ENCODE measurements around the gene PHETA1.
"Not testable (repeated sequence)": the region's sequence is repeated elsewhere in the genome, so short reads cannot be mapped to it uniquely, and the experiment has no call there.

PHETA1 gene

GRCh38 chr12:111405859-111406473, 37.1 kb upstream of the PHETA1 start, which contains the start of gene SH2B3:
SH2B3 (plus strand) TSS chr12:111405923; CDS start chr12:111418146, 12,223 bp downstream.
- peak; percentile 60 for DNase-seq (ENCODE audit: low read depth, low spot score)

DNA sequence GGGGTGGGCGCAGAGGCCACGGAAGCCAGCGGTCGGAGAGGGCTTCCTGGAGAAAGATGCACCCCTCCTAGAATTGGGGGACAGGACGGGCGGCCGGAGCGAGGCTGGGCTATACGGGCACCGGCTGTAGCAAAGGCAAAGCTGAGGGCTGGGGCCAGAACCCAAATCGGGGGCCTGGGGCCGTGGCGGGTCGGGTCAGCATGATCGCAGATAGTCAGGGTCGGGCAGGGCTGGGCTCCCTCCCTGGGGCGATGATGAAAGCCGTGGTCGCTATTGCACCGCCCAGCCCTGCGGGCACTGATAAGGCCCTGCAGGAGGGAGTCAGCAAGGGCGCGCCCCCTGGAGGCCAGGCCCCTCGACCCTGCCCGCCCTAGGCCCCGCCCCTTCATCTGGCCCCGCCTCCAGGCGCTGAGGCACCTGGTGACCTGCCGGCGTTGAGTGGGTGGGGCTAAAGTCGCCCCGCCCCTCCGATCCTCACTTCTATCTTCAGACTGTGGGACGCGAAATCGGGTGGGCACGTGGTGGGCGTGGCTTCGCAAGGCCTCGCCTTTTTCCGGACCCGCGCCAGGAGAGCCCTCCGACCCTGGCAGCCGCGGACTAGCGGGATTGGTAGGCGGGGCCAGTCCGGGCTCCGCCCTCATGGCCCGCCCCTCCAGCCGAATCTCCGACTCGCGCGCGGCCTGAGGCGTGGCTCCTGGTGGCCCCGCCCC, 36.4 kb upstream of the PHETA1 start:
- DNase-seq (ENCODE audit: low read depth, low spot score): peak; percentile 94

GRCh38 chr12:111404362-111405148, 35.7 kb upstream of the PHETA1 start:
- DNase-seq (ENCODE audit: low read depth, low spot score): no peak

DNA sequence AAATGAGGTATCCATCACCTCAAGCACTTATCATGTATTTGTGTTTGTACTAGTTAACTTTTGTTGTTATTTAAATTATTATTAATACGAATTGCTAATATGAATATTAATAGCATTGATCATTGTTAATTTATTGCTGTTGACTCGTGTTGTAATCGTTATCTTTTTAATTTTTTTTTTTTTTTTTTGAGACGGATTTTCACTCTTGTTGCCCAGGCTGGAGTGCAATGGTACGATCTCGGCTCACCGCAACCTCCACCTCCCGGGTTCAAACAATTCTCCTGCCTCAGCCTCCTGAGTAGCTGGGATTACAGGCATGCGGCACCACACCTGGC, 33.6 kb upstream of the PHETA1 start:
- DNase-seq (ENCODE audit: low read depth, low spot score): not testable (repeated sequence)

- DNase-seq (ENCODE audit: low read depth, low spot score): no peak
These were observed 32.3 kb upstream of the PHETA1 start for GRCh38 chr12:111401167-111401605.

DNA sequence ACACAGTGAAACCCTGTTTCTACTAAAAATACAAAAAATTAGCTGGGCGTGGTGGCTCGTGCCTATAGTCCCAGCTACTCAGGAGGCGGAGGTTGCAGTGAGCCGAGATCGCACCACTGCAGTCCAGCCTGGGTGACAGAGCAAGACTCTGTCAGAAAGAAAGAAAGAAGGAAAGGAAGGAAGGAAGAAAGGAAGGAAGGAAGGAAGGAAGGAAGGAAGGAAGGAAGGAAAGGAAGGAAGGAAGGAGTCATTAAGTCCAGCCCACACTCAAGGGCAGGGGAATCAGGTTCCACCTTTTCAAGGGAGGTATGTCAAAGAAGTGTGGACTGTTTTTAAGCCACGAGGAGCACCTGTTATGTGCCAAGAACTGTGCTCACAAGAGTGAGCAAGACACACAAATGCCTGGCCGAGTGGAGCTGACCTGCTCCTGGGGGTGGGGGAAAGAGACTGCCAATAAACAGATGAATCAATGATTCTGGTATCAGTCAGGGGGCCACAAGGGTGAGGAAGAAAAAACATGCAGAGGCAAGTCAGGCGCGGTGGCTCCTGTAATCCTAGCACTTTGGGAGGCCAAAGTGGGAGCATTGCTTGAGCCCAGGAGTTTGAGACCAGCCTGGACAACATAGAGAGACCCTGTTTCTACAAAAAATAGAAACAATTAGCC, 31.0 kb upstream of the PHETA1 start:
- not testable (repeated sequence) for DNase-seq (ENCODE audit: low read depth, low spot score)

DNA sequence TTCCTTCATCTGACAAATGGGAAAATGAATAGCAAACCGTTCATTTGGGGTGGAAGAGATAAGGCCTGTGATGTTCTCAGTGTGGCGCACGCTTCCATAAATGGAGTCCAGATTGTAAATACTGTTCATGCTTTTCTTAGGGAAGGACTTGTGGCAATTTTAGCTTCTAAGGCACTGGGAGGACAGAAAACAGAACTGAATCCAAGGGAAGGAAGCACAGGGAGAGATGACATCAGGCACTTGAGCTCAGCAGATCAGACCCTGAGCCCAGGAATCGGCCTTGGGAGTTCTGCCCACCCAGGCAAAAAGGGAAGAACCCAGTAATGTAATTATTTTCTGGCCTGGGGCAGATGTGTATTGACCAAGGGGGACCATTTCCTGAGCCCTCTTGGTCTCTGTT, 29.6 kb upstream of the PHETA1 start:
- no peak for DNase-seq (ENCODE audit: low read depth, low spot score)

- DNase-seq (ENCODE audit: low read depth, low spot score): peak; percentile 80
These were observed 28.0 kb upstream of the PHETA1 start for GRCh38 chr12:111396726-111397445.

DNA sequence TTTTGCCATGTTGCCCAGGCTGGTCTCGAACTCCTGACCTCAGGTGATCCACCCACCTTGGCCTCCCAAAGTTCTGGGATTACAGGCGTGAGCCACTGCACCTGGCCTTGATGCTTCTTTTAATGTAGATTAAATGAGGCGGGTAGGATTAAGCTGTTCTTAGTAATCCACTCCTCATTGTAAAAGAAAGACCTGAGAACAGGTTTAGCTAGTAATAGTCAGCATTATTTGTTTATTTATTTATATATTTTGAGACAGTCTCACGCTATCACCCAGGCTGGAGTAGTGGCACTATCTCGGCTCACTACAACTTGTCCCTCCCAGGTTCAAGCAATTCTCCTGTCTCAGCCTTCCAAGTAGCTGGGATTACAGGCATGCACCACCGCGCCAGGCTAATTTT, 27.4 kb upstream of the PHETA1 start:
- not testable (repeated sequence) for DNase-seq (ENCODE audit: low read depth, low spot score)

DNA sequence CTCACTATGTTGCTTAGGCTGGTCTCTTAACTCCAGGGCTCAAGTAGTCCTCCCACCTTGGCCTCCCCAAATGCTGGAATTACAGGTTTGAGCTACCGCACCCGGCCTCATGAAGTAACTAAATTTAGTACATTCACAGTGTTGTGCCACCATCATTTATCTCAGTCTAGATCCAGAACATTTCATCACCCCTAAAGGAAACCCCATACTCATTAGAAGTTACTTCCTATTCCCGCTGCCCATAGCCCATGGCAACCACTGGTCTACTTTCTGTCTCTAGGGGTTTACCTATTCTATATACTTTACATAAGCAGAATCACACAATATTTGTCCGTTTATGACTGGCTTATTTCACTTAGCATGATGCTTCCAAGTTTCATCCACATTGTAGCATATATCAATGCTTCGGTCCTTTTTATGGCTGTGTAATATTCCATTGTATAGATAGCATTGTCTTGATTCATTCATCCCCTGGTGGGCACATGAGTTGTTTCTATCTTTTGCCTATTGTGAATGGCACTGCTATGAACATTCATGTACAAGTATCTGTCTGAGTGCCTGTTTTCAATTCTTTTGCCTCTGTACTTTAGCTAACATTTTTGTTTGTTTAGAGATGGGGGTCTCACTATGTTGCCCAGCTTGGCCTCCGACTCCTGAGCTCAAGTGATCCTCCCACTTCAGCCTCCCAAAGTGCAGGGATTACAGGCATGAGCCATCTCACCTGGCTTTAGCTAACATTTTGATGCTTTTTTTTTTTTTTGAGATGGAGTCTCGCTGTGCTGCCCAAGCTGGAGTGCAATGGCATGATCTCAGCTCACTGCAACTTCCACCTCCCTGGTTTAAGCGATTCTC, 26.7 kb upstream of the PHETA1 start:
- DNase-seq (ENCODE audit: low read depth, low spot score): no peak

DNA sequence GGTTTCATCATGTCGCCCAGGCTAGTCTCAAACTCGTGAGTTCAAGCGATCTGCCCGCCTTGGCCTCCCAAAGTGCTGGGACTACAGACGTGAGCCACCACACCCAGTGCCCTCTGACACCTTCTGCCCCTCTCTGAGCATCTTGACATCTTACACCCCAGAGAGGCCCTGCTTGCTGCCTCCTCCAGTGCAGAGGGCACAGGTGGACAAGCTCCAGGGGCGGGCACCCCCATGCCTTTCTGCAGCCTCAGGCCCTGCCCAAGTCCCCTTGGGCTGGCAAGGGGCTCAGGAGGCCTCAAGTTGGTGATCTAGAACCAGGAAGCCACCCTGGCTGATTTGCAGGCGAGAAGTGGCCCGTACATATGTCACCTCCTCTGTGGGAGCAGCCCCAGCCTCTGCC, 25.6 kb upstream of the PHETA1 start:
- no peak for DNase-seq (ENCODE audit: low read depth, low spot score)

DNA sequence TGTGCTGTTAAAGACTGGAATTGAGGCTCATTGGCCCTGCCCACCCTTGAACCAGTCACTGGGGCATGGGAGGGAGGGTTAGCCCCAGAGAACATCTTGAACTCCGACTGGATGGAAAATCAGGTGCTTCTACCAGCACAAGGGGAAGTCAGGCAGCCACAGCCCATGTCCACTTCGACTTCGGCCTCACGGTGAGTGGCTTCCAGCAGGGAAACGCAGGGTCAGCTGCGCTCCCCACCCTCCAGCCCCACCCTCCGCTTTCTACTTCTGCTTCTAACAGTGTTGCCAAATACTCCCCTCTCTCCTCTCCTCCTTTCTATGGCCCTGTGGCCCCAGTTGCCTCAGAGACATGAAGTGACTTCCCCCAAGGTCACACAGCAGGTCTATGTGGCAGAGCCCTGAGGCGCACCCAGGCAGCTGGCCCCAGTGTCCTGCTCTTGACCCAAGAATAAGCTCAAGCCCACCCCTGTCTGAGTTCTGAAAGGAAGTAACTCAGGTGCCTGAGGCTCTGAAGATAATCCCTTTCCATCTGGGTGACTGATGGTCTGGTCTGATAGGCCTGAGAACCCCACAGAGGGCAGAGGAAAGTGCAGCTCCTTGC, 24.9 kb upstream of the PHETA1 start:
- no peak for DNase-seq (ENCODE audit: low read depth, low spot score)

DNA sequence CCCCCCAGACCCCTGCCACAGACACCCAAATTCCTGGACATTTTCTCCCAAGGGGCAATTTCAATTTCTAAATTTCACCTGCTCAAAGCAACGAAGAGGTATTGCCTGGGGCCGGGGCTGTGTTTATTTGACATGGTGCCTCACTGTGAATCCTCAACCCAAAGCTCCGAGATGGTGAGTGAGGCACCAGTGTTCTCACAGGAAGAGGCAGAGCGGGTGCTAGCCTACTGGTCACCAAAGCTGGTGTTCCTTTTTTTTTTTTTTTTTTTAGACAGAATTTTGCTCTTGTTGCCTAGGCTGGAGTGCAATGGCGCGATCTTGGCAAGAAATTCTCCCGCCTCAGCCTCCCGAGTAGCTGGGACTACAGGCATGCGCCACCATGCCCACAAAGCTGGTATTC, 22.0 kb upstream of the PHETA1 start:
- DNase-seq (ENCODE audit: low read depth, low spot score): no peak

DNA sequence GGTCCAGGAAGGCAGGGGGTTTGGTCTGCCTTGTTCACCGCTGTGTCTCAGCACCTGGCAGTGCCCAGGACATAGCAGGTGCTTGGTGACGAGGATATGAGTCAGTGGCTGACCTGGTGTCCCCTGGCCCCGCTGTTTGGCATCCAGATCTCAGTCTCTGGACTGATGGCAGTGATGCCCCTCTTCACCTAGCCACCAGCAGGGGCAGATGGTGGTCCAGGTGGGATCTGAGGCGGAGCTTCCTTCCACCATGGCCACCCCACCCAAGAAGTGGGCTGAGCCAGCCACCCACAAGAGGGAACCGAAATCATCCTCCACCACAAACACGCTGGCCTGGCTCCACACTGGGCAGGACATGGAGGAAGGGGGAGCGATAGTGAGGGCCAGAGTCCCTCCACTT, 20.7 kb upstream of the PHETA1 start:
- DNase-seq (ENCODE audit: low read depth, low spot score): no peak

- no peak for DNase-seq (ENCODE audit: low read depth, low spot score)
These were observed 18.9 kb upstream of the PHETA1 start for GRCh38 chr12:111387747-111388323.

DNA sequence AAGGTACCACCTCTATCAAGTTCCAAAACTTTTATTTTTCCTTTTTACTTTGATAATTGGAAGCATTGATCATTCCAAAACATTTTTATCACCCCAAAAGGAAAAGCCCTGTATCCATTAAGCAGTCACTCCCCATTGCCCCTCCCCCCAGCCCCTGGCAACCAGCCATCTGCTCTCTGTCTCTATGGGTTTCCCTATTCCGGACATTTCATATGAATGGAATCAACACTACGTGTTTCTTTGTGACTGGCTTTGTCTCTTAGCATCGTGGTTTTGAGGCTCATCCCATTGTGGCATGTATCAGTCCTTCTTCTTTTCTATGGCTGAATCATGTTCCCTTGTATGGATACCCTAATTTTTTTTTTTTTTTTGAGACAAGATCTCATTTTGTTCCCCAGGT, 18.0 kb upstream of the PHETA1 start:
- DNase-seq (ENCODE audit: low read depth, low spot score): no peak

GRCh38 chr12:111384596-111384995, 15.7 kb upstream of the PHETA1 start:
- no peak for DNase-seq (ENCODE audit: low read depth, low spot score)

GRCh38 chr12:111379942-111380554, 11.2 kb upstream of the PHETA1 start:
- DNase-seq (ENCODE audit: low read depth, low spot score): no peak

- DNase-seq (ENCODE audit: low read depth, low spot score): no peak
These were observed 8.5 kb upstream of the PHETA1 start for GRCh38 chr12:111377440-111377839.

All from activated CD4-positive, CD25-positive, alpha-beta regulatory T cell treated with anti-CD3 and anti-CD28 coated beads, Interleukin-2, amount 50 U/mL, for 16 hours (primary cell).